ENCODE measurements around the gene ATM.

GRCh38 chr11:108221911-108222573 is 825 bp upstream of the ATM start:
- TF ChIP-seq, protein P1, sequence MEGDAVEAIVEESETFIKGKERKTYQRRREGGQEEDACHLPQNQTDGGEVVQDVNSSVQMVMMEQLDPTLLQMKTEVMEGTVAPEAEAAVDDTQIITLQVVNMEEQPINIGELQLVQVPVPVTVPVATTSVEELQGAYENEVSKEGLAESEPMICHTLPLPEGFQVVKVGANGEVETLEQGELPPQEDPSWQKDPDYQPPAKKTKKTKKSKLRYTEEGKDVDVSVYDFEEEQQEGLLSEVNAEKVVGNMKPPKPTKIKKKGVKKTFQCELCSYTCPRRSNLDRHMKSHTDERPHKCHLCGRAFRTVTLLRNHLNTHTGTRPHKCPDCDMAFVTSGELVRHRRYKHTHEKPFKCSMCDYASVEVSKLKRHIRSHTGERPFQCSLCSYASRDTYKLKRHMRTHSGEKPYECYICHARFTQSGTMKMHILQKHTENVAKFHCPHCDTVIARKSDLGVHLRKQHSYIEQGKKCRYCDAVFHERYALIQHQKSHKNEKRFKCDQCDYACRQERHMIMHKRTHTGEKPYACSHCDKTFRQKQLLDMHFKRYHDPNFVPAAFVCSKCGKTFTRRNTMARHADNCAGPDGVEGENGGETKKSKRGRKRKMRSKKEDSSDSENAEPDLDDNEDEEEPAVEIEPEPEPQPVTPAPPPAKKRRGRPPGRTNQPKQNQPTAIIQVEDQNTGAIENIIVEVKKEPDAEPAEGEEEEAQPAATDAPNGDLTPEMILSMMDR (IDR thresholded peaks at IDR 0.05; ENCODE audit: insufficient read depth, low read depth, low read length): no peak
- no peak for TF ChIP-seq EZH2 (IDR thresholded peaks at IDR 0.05; ENCODE audit: insufficient read depth, low read length)
